ENCODE measurements around the gene ARHGAP29.

DNA sequence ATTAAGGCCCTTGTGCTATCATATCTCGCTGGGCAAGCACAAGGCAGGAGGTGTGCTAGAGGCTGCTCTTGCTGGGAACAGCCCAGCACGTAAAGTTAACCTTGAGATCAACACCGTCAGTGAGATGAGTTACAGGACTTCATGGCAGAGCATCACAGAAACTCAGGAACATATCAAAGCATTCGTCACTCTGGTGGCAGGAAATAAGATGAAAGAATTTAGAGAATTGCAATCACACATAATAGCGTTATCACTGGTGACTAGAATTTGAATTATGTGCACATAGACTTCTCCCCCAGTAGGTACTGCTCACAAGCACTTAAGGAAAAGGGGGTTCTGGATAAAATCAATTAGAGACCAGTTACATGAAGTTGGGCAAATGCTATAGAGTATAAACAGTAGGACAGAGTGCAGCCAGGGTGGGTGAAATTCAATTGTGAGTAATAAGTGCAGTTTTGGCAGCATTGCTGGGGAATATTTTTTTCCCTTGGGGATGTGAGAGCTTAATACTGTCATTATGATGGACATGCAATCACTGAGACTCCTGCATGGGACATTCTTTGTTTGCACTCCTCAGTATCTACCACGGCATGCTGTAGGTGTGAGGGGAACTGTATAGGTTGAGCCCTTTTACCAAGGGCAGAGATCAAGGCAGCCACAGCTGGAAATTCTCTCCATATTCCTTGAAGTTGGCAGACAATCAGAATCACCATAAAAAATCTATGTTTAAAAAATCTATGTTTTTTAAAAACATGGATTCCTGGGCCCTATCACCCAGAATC lies 44.2 kb upstream of the ARHGAP29 start:
- TF ChIP-seq POLR2AphosphoS5 (IDR thresholded peaks at IDR 0.05), result no peak
- TF ChIP-seq, protein P1, sequence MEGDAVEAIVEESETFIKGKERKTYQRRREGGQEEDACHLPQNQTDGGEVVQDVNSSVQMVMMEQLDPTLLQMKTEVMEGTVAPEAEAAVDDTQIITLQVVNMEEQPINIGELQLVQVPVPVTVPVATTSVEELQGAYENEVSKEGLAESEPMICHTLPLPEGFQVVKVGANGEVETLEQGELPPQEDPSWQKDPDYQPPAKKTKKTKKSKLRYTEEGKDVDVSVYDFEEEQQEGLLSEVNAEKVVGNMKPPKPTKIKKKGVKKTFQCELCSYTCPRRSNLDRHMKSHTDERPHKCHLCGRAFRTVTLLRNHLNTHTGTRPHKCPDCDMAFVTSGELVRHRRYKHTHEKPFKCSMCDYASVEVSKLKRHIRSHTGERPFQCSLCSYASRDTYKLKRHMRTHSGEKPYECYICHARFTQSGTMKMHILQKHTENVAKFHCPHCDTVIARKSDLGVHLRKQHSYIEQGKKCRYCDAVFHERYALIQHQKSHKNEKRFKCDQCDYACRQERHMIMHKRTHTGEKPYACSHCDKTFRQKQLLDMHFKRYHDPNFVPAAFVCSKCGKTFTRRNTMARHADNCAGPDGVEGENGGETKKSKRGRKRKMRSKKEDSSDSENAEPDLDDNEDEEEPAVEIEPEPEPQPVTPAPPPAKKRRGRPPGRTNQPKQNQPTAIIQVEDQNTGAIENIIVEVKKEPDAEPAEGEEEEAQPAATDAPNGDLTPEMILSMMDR (IDR thresholded peaks at IDR 0.05), result no peak
- TF ChIP-seq POLR2A (IDR thresholded peaks at IDR 0.05), result no peak
